ENCODE data around the gene SEL1L.
"Not testable (repeated sequence)": the region's sequence is repeated elsewhere in the genome, so short reads cannot be mapped to it uniquely, and the experiment has no call there.

SEL1L gene

DNA sequence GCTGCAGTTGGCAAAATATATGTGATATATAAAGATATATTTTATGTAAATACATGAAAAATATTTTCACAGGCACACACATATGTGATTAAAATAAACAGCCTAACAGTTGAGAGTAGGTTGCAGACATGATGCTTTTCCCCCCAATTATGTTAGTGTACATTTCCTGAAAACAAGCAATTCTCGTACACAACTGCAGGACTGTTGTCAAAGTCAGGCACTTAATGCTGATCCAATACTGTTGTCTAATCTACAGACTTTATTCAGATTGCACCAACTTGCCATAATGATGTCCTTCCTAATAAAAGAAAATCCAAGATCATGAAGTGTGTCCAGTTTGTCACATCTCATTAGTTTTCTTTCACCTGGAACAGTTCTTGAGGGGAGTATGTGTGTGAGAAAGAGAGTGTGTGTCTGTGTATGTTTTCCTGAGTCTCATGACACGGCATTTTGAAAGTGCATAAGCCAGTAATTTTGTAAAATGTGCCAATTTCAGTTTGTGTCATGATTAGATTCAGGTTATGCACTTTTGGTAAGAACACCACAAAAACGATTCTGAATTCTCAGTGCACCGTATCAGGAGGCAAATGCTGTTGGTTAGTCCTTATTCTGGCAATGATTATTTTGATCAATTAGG, 16.5 kb upstream of the SEL1L start:
- no peak for DNase-seq (ENCODE audit: low read depth)
- TF ChIP-seq, protein P1, sequence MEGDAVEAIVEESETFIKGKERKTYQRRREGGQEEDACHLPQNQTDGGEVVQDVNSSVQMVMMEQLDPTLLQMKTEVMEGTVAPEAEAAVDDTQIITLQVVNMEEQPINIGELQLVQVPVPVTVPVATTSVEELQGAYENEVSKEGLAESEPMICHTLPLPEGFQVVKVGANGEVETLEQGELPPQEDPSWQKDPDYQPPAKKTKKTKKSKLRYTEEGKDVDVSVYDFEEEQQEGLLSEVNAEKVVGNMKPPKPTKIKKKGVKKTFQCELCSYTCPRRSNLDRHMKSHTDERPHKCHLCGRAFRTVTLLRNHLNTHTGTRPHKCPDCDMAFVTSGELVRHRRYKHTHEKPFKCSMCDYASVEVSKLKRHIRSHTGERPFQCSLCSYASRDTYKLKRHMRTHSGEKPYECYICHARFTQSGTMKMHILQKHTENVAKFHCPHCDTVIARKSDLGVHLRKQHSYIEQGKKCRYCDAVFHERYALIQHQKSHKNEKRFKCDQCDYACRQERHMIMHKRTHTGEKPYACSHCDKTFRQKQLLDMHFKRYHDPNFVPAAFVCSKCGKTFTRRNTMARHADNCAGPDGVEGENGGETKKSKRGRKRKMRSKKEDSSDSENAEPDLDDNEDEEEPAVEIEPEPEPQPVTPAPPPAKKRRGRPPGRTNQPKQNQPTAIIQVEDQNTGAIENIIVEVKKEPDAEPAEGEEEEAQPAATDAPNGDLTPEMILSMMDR (conservative IDR thresholded peaks at IDR 0.05; ENCODE audit: low read depth, low read length), result no peak
- no peak overlapping the region for H3K4me3 ChIP-seq (ENCODE audit: low read length)

GRCh38 chr14:81541206-81541605, 7.6 kb upstream of the SEL1L start:
- not testable (repeated sequence) for DNase-seq (ENCODE audit: low read depth); H3K4me3 ChIP-seq (ENCODE audit: low read length)

GRCh38 chr14:81537193-81537592, 3.5 kb upstream of the SEL1L start:
- DNase-seq (ENCODE audit: low read depth), result no peak
- H3K4me3 ChIP-seq (ENCODE audit: low read length), result no peak overlapping the region
- TF ChIP-seq, protein P1 (conservative IDR thresholded peaks at IDR 0.05; ENCODE audit: low read depth, low read length), result no peak

GRCh38 chr14:81536241-81536771, 2.7 kb upstream of the SEL1L start:
- TF ChIP-seq, protein P1 (conservative IDR thresholded peaks at IDR 0.05; ENCODE audit: low read depth, low read length), result no peak
- DNase-seq (ENCODE audit: low read depth), result no peak

DNA sequence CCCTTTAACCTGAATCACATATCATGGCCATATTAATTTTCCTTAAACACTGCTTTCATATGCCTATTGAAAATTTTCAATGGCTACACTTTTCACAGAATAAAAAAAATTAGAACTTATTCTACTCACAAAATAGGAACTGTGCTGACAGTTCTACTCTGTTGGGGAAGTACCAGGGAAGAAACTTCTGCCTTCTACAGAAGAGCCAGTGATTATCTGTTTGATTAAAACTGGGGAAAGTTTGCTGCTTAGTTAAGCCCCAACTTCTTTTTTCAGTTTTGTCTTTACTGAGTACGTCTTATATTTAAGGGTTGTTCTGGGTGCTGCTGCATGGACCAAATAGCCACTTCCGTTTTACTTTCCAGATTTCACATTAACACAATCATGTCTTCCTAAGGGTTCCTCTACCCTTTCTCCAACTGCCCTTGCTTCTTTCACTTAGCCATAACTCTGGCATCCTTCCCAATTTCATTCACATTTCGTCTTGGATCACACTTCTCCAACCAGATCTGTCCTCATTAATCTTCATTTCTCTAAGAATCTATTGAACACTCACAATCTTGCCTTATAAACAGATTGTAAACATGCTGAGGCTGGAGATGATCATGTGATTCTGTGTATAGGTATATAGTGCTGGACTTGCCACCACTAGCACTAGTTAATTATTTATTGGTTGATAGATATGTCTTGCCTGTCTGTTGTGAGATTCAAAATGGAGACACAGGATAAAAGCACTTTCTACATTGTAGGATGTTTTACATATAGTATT, 1.9 kb upstream of the SEL1L start:
- H3K4me3 ChIP-seq (ENCODE audit: low read length), result no peak overlapping the region
- no peak for DNase-seq (ENCODE audit: low read depth)
- TF ChIP-seq, protein P1 (conservative IDR thresholded peaks at IDR 0.05; ENCODE audit: low read depth, low read length), result no peak

More at GRCh38 chr14:81536241-81536771, 2.7 kb upstream of the SEL1L start:
- no peak overlapping the region for H3K4me3 ChIP-seq (ENCODE audit: low read length)

DNA sequence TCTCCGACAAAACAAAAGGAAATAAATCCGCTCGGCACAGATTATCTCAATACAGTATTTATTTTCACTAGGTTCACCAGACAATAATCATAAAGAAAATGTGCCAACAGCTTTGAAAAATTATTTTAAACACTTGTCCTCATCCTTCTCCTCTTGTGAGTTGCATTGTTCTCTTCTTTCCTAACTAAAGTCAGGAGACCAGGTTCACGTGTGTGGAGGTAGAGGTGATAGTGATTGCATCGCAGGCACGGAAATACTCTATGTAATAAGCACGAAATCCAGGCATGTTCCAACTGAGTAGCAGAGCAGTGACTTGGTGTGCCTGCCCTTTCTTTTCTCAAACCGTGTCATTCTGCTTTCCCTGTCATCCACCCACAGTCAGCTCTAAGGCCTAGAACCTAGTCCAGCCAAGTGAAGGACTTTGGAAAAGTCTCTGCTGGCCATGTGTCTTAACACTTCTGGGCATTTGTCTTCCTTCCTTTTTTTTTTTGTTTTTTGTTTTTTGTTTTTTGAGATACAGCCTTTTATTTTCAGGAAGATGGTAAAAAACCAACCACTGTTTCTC, 939 bp upstream of the SEL1L start:
- TF ChIP-seq, protein P1 (conservative IDR thresholded peaks at IDR 0.05; ENCODE audit: low read depth, low read length), result no peak
- H3K4me3 ChIP-seq (ENCODE audit: low read length), result no peak overlapping the region
- no peak for DNase-seq (ENCODE audit: low read depth)

GRCh38 chr14:81533212-81533535, 479 bp downstream of the SEL1L start:
- DNase-seq (ENCODE audit: low read depth), result no peak
- peak overlapping the region; percentile 95 for H3K4me3 ChIP-seq (ENCODE audit: low read length)
- TF ChIP-seq, protein P1 (conservative IDR thresholded peaks at IDR 0.05; ENCODE audit: low read depth, low read length), result no peak
